HEK293 (cell line): ENCODE data around the gene EDIL3.

Experiments
- CTCF ChIA-PET: fragments of 350-600 bp; formaldehyde crosslinking; extraction: SDS; loops from one replicate; lab custom pipeline; 2021; ENCODE audit warnings: antibody characterized with exemption; lab: Yijun Ruan, JAX
- POLR2A ChIA-PET: fragments of 300-600 bp; formaldehyde crosslinking; extraction: SDS; loops from one replicate; lab custom pipeline; 2020; ENCODE audit warnings: antibody characterized with exemption, inconsistent platforms; lab: Yijun Ruan, JAX
- H3K27ac ChIP-seq: fragments of 200-500 bp; sonication (Bioruptor generic); 2 replicates; pipeline ENCODE4 v1.5.1; 2014; ENCODE audit warnings: low read depth, low read length, control low read depth, inconsistent platforms; ENCODE audit errors: extremely low read depth
- H3K36me3 ChIP-seq, 2 experiments: fragments of 200-500 bp in 1 of 2; sonication (Bioruptor generic) in 1 of 2; 1 replicate in 1 of 2; 2 replicates in 1 of 2; pipeline ENCODE4 v1.5.1; 2014 to 2017; ENCODE audit warnings: inconsistent platforms in 2 of 2, low read length in 2 of 2; ENCODE audit not compliant: control insufficient read depth in 2 of 2, insufficient read depth in 1 of 2
- H3K4me1 ChIP-seq: fragments of 200-500 bp; sonication (Bioruptor generic); 2 replicates; pipeline ENCODE4 v1.5.1; 2014; ENCODE audit warnings: mild to moderate bottlenecking, low read length, inconsistent platforms; ENCODE audit not compliant: control insufficient read depth, insufficient read depth
- H3K4me3 ChIP-seq: 2 replicates; pipeline ENCODE4 v1.5.1; 2011; ENCODE audit warnings: low read depth, mild to moderate bottlenecking, control low read depth, low read length, moderate library complexity
- H3K9me3 ChIP-seq: fragments of 200-500 bp; sonication (Bioruptor generic); 2 replicates; pipeline ENCODE4 v1.5.1; 2014; ENCODE audit warnings: low read depth, low read length, inconsistent platforms; ENCODE audit not compliant: control insufficient read depth, insufficient read depth
- HOXD13 ChIP-seq: sonication (generic); formaldehyde crosslinking; IDR thresholded peaks from 2 replicates; pipeline ENCODE4 v1.8.0; 2022; ENCODE audit warnings: missing genetic modification reagents, borderline replicate concordance
- OVOL3 ChIP-seq: fragments of 450-650 bp; formaldehyde crosslinking; IDR thresholded peaks from 2 replicates; pipeline ENCODE4 v1.5.1; 2016; ENCODE audit warnings: missing biosample characterization, missing genetic modification characterization
- SP2 ChIP-seq: fragments of 450-650 bp; formaldehyde crosslinking; IDR thresholded peaks from 2 replicates; pipeline ENCODE4 v1.5.1; 2016; ENCODE audit warnings: missing biosample characterization, missing genetic modification characterization
- ZBTB17 ChIP-seq: fragments of 450-650 bp; formaldehyde crosslinking; IDR thresholded peaks from 2 replicates; pipeline ENCODE4 v1.5.1; 2016; ENCODE audit warnings: missing biosample characterization, missing genetic modification characterization
- ZBTB48 ChIP-seq: fragments of 450-650 bp; formaldehyde crosslinking; IDR thresholded peaks from 2 replicates; pipeline ENCODE4 v1.5.1; 2016; ENCODE audit warnings: missing biosample characterization, missing genetic modification characterization
- ZEB2 ChIP-seq: fragments of 450-650 bp; formaldehyde crosslinking; IDR thresholded peaks from 2 replicates; pipeline ENCODE4 v1.5.1; 2016; ENCODE audit warnings: missing biosample characterization, missing genetic modification characterization
- ZFP3 ChIP-seq: fragments of 450-650 bp; formaldehyde crosslinking; IDR thresholded peaks from 2 replicates; pipeline ENCODE4 v1.5.1; 2016; ENCODE audit warnings: low read depth, missing biosample characterization, missing genetic modification characterization
- ZNF138 ChIP-seq: fragments of 450-650 bp; formaldehyde crosslinking; IDR thresholded peaks from 2 replicates; pipeline ENCODE4 v1.5.1; 2016; ENCODE audit warnings: missing biosample characterization, missing genetic modification characterization, borderline replicate concordance
- ZNF366 ChIP-seq: fragments of 450-650 bp; formaldehyde crosslinking; conservative IDR thresholded peaks from 2 replicates; pipeline ENCODE4 v1.5.1; 2016; ENCODE audit warnings: missing biosample characterization, missing genetic modification characterization
- ZNF473 ChIP-seq: fragments of 450-650 bp; formaldehyde crosslinking; IDR thresholded peaks from 2 replicates; pipeline ENCODE4 v1.5.1; 2017; ENCODE audit warnings: missing biosample characterization, missing genetic modification characterization
- ZNF48 ChIP-seq: fragments of 450-650 bp; formaldehyde crosslinking; IDR thresholded peaks from 2 replicates; pipeline ENCODE4 v1.5.1; 2016; ENCODE audit warnings: missing biosample characterization, missing genetic modification characterization
- ZNF561 ChIP-seq: fragments of 450-650 bp; IDR thresholded peaks from 2 replicates; pipeline ENCODE4 v1.5.1; 2018; ENCODE audit warnings: missing biosample characterization, missing genetic modification characterization, borderline replicate concordance
- ZNF704 ChIP-seq: fragments of 450-650 bp; formaldehyde crosslinking; IDR thresholded peaks from 2 replicates; pipeline ENCODE4 v1.5.1; 2016; ENCODE audit warnings: missing biosample characterization, missing genetic modification characterization
- TF ChIP-seq, protein P1 (sequence below): fragments of 450-650 bp; formaldehyde crosslinking; IDR thresholded peaks from 2 replicates; pipeline ENCODE4 v1.5.1; 2016; ENCODE audit warnings: missing biosample characterization, missing genetic modification characterization
- TF ChIP-seq, protein P2 (sequence below): fragments of 450-650 bp; formaldehyde crosslinking; IDR thresholded peaks from 2 replicates; pipeline ENCODE4 v1.5.1; 2016; ENCODE audit warnings: missing biosample characterization, missing genetic modification characterization
- TF ChIP-seq, protein P3 (sequence below): fragments of 450-650 bp; formaldehyde crosslinking; IDR thresholded peaks from 2 replicates; pipeline ENCODE4 v1.5.1; 2016; ENCODE audit warnings: missing biosample characterization, missing genetic modification characterization, borderline replicate concordance
- TF ChIP-seq, protein P4 (sequence below): fragments of 450-650 bp; formaldehyde crosslinking; IDR thresholded peaks from 2 replicates; pipeline ENCODE4 v1.5.1; 2016; ENCODE audit warnings: missing biosample characterization, missing genetic modification characterization
- TF ChIP-seq, protein P5 (sequence below): fragments of 450-650 bp; formaldehyde crosslinking; IDR thresholded peaks from 2 replicates; pipeline ENCODE4 v1.5.1; 2017; ENCODE audit warnings: missing biosample characterization, missing genetic modification characterization

The EDIL3 gene

DNA sequence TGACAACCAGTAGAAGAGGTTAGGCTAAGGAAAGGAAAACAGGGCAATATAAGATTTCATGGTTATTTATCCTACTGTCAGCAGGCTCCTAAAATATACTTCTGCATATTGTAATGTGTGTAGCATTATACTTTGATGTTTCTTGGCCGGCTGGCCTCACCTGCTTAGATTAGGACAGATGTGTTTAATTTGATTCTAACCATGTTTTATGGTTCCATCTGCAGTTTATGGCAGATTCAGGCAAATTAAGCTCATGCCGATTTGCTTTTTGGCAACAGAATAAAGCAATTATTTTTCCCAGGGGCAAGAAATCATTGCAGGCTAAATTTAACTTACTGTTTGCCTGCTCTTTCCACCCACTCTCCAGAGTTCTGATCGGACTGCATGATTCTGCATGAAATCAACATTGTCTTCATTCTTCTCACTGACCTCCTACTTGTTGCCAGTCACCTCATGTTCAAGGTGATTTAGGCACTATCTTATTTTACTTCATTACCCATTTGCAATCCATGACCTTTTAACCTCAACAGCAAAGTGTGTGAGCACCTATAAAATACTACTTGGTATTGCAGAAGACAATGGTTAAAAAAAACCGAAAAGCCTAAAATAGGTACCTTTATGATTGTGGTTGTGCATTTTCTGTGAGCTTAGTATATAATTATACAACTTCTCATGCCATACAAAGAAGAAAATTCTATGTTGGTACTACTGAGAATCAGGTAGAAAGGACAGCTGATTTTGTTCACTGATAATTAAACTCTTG, 125.2 kb downstream of the EDIL3 start (continued):
- TF ChIP-seq ZNF138 (no peak), ZBTB48 (tag by site-specific recombination) (no peak), ZNF561 (tag by site-specific recombination) (no peak), ZEB2 (tag by site-specific recombination) (no peak)

GRCh38 chr5:84257061-84257460, 127.6 kb downstream of the EDIL3 start:
- no peak overlapping the region for H3K27ac ChIP-seq
- H3K4me3 ChIP-seq, result no peak overlapping the region
- H3K36me3 ChIP-seq, result no peaks in the 10 kb centered on the region
- no peaks in the 10 kb centered on the region for H3K9me3 ChIP-seq
- POLR2A ChIA-PET, result no interaction called here
- no peaks in the 10 kb centered on the region for H3K4me1 ChIP-seq
- TF ChIP-seq, protein P1, sequence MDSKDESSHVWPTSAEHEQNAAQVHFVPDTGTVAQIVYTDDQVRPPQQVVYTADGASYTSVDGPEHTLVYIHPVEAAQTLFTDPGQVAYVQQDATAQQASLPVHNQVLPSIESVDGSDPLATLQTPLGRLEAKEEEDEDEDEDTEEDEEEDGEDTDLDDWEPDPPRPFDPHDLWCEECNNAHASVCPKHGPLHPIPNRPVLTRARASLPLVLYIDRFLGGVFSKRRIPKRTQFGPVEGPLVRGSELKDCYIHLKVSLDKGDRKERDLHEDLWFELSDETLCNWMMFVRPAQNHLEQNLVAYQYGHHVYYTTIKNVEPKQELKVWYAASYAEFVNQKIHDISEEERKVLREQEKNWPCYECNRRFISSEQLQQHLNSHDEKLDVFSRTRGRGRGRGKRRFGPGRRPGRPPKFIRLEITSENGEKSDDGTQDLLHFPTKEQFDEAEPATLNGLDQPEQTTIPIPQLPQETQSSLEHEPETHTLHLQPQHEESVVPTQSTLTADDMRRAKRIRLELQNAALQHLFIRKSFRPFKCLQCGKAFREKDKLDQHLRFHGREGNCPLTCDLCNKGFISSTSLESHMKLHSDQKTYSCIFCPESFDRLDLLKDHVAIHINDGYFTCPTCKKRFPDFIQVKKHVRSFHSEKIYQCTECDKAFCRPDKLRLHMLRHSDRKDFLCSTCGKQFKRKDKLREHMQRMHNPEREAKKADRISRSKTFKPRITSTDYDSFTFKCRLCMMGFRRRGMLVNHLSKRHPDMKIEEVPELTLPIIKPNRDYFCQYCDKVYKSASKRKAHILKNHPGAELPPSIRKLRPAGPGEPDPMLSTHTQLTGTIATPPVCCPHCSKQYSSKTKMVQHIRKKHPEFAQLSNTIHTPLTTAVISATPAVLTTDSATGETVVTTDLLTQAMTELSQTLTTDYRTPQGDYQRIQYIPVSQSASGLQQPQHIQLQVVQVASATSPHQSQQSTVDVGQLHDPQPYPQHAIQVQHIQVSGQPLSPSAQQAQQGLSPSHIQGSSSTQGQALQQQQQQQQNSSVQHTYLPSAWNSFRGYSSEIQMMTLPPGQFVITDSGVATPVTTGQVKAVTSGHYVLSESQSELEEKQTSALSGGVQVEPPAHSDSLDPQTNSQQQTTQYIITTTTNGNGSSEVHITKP, result no peak
- TF ChIP-seq HOXD13 (no peak), ZNF48 (tag by site-specific recombination) (no peak), ZFP3 (tag by site-specific recombination) (no peak), SP2 (tag by site-specific recombination) (no peak), ZNF473 (tag by site-specific recombination) (no peak), ZNF366 (tag by site-specific recombination) (no peak), ZNF704 (tag by site-specific recombination) (no peak), ZBTB17 (tag by site-specific recombination) (no peak), OVOL3 (no peak)
- TF ChIP-seq, protein P2, sequence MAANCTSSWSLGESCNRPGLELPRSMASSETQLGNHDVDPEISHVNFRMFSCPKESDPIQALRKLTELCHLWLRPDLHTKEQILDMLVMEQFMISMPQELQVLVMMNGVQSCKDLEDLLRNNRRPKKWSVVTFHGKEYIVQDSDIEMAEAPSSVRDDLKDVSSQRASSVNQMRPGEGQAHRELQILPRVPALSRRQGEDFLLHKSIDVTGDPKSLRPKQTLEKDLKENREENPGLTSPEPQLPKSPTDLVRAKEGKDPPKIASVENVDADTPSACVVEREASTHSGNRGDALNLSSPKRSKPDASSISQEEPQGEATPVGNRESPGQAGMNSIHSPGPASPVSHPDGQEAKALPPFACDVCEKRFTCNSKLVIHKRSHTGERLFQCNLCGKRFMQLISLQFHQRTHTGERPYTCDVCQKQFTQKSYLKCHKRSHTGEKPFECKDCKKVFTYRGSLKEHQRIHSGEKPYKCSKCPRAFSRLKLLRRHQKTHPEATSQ (tag by site-specific recombination), result no peak
- TF ChIP-seq, protein P3, sequence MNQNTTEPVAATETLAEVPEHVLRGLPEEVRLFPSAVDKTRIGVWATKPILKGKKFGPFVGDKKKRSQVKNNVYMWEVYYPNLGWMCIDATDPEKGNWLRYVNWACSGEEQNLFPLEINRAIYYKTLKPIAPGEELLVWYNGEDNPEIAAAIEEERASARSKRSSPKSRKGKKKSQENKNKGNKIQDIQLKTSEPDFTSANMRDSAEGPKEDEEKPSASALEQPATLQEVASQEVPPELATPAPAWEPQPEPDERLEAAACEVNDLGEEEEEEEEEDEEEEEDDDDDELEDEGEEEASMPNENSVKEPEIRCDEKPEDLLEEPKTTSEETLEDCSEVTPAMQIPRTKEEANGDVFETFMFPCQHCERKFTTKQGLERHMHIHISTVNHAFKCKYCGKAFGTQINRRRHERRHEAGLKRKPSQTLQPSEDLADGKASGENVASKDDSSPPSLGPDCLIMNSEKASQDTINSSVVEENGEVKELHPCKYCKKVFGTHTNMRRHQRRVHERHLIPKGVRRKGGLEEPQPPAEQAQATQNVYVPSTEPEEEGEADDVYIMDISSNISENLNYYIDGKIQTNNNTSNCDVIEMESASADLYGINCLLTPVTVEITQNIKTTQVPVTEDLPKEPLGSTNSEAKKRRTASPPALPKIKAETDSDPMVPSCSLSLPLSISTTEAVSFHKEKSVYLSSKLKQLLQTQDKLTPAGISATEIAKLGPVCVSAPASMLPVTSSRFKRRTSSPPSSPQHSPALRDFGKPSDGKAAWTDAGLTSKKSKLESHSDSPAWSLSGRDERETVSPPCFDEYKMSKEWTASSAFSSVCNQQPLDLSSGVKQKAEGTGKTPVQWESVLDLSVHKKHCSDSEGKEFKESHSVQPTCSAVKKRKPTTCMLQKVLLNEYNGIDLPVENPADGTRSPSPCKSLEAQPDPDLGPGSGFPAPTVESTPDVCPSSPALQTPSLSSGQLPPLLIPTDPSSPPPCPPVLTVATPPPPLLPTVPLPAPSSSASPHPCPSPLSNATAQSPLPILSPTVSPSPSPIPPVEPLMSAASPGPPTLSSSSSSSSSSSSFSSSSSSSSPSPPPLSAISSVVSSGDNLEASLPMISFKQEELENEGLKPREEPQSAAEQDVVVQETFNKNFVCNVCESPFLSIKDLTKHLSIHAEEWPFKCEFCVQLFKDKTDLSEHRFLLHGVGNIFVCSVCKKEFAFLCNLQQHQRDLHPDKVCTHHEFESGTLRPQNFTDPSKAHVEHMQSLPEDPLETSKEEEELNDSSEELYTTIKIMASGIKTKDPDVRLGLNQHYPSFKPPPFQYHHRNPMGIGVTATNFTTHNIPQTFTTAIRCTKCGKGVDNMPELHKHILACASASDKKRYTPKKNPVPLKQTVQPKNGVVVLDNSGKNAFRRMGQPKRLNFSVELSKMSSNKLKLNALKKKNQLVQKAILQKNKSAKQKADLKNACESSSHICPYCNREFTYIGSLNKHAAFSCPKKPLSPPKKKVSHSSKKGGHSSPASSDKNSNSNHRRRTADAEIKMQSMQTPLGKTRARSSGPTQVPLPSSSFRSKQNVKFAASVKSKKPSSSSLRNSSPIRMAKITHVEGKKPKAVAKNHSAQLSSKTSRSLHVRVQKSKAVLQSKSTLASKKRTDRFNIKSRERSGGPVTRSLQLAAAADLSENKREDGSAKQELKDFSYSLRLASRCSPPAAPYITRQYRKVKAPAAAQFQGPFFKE (tag by site-specific recombination), result no peak
- TF ChIP-seq, protein P4, sequence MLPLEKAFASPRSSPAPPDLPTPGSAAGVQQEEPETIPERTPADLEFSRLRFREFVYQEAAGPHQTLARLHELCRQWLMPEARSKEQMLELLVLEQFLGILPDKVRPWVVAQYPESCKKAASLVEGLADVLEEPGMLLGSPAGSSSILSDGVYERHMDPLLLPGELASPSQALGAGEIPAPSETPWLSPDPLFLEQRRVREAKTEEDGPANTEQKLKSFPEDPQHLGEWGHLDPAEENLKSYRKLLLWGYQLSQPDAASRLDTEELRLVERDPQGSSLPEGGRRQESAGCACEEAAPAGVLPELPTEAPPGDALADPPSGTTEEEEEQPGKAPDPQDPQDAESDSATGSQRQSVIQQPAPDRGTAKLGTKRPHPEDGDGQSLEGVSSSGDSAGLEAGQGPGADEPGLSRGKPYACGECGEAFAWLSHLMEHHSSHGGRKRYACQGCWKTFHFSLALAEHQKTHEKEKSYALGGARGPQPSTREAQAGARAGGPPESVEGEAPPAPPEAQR (tag by site-specific recombination), result no peak
- TF ChIP-seq, protein P5, sequence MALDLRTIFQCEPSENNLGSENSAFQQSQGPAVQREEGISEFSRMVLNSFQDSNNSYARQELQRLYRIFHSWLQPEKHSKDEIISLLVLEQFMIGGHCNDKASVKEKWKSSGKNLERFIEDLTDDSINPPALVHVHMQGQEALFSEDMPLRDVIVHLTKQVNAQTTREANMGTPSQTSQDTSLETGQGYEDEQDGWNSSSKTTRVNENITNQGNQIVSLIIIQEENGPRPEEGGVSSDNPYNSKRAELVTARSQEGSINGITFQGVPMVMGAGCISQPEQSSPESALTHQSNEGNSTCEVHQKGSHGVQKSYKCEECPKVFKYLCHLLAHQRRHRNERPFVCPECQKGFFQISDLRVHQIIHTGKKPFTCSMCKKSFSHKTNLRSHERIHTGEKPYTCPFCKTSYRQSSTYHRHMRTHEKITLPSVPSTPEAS (tag by site-specific recombination), result no peak
- TF ChIP-seq, all 188 proteins: peak for 0
- CTCF ChIA-PET, result interaction anchor here (0.5 kb wide), 1 partner anchor 169 kb away, joined by 5 read pairs; no protein-coding TSS in a partner anchor
